GM10248 (cell line): ENCODE measurements around the gene VASH1.
A peak's percentile ranks its signal among the peaks of the same experiment; 100 is the strongest.

ENCODE experiments used
- CTCF ChIA-PET: fragments of 300-600 bp; sonication (Branson Sonifier 250); formaldehyde crosslinking; extraction: SDS; loops from one replicate; lab custom pipeline; 2021; ENCODE audit warnings: antibody characterized with exemption; lab: Yijun Ruan, JAX
- POLR2A ChIA-PET: fragments of 350-650 bp; sonication (Branson Sonifier 250); formaldehyde crosslinking; extraction: SDS; loops from one replicate; lab custom pipeline; 2020; ENCODE audit warnings: antibody characterized with exemption; lab: Yijun Ruan, JAX
- DNase-seq: peaks from one replicate; pipeline ENCODE4 v3.0.0; 2012; ENCODE audit errors: extremely low spot score
- TF ChIP-seq, protein P1 (sequence below): IDR thresholded peaks from 2 replicates; pipeline ENCODE4 v1.5.1; 2012; ENCODE audit warnings: mild to moderate bottlenecking, low read depth; ENCODE audit errors: extremely low read depth, missing control alignments, control extremely low read depth

Gene VASH1

DNA sequence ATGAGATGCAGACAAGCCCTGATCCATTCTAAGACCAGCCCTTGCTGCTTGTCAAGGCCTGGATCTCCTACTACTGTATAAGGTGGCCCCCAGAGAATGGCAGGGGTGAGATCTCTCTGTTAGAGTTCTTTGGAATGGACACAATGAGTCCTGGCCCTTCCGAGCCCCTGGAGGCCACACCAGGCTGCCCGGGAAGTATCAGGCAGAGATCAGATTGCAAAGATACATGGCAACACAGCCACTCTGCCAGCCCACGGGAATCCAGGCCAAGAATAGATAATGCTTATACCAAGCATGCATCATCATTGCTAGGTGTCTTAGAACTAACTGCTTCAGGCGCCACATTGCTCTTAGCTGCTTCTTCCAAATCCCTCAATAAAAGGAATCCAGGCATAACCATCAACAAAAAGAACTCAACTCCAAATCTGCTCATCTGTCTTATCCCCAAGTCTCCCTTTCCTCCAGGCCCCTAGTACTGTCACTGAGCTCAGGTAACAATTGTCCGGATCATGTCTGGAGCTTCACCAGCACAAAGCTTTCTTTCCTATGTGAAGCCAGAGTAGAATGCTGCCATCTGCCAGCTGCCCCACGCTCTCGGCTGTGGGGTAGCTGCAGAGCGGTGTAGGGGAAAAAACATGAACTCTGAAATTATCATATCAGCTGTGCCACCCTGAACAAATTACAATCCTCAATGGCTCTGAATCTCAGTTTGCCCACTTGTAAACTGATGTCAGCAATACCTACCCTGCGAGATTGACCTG, 5.5 kb upstream of the VASH1 start:
- peak; percentile 1 for DNase-seq
- POLR2A ChIA-PET: no interaction called here
- TF ChIP-seq, protein P1, sequence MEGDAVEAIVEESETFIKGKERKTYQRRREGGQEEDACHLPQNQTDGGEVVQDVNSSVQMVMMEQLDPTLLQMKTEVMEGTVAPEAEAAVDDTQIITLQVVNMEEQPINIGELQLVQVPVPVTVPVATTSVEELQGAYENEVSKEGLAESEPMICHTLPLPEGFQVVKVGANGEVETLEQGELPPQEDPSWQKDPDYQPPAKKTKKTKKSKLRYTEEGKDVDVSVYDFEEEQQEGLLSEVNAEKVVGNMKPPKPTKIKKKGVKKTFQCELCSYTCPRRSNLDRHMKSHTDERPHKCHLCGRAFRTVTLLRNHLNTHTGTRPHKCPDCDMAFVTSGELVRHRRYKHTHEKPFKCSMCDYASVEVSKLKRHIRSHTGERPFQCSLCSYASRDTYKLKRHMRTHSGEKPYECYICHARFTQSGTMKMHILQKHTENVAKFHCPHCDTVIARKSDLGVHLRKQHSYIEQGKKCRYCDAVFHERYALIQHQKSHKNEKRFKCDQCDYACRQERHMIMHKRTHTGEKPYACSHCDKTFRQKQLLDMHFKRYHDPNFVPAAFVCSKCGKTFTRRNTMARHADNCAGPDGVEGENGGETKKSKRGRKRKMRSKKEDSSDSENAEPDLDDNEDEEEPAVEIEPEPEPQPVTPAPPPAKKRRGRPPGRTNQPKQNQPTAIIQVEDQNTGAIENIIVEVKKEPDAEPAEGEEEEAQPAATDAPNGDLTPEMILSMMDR: no peak
- CTCF ChIA-PET: interaction anchor here (1.3 to 2.9 kb wide), 3 partner anchors 11 to 29 kb away, joined by 4 to 6 read pairs (median 4); no protein-coding TSS in a partner anchor

DNA sequence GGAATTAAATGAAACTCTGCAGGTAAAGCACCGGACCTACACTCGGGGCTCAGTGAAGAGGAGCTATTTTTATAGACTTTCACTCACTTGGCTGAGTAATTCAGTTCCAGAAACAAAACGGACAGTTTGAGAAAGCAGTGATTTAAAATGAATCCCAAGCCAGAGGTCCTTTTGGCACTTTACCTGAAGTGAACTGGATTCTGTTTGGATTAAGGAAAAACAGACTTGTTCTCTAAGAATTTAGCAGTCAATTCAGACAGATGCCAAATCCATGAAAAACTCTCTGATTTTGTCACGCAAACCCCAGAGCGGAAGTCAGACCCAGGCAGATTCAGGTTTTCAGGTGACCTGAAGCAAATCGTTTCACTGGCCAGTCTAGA, 4.9 kb upstream of the VASH1 start:
- DNase-seq: peak; percentile 1
- TF ChIP-seq, protein P1: no peak
- POLR2A ChIA-PET: no interaction called here
- CTCF ChIA-PET: interaction anchor here (1.3 to 2.9 kb wide), 3 partner anchors 10 to 28 kb away, joined by 4 to 6 read pairs (median 4); no protein-coding TSS in a partner anchor

DNA sequence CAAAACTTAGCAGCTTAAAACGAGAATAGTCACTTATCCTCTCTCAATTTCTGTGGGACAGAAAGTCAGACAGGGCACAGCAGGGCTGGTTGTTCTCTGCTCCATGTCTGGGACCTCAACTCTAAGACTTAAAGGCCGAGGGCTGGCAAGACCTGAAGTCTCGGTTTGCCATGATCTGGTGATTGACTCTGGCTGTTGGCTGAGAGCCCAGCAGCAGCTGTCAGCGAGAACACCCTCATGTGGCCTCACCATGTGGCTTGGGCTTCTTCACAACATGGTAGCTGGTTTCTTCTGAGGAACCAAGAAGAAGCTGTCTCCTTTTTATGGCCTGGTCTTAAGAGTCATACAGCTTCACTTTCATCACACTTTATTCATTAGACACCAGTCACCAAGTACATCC, 1.7 kb upstream of the VASH1 start:
- POLR2A ChIA-PET: no interaction called here
- no peak for DNase-seq
- TF ChIP-seq, protein P1: no peak
- CTCF ChIA-PET: interaction anchor here (1.5 to 2.6 kb wide), 2 partner anchors 25 to 49 kb away, joined by 6 to 13 read pairs; no protein-coding TSS in a partner anchor

DNA sequence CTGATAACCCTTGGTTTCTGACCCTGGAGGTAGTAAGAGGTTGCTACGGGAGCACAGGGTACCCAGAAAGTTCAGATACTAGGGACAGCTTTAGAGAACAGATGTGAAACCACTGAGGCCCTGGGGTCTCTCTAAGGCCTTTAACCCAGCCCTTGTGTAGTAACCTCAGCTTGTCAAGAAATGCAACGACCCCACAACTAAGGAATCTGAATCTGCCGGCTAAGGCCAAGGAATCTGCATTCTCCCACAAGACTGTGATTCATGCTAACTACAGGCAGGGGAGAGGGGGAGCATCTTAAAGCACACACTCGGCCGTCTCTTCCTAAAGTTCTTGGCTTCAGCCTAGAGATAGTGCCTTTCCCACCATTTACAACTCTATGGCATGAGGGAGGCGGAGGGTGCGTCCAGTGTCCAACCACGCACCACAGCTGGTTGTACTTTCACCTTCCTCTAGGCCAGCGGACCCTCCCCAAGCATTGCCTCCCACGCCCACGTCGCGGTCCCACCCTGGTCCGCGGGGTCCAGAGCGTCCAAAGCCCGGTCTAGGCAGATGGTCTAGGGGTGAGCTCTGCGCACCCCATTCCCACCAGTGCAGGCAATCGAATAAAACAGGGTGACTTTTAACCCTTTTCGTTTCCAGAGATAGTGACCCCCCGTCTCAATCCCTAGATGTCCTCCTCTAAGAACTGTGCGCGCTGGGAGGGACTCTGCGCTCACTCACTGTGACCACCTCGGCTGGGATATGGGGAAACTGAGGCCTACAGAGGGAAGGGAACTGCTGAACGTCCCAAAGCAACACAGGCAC, 735 bp upstream of the VASH1 start:
- ChIA-PET POLR2A (no interaction called here), CTCF (interaction anchor here (1.3 to 2.6 kb wide), 3 partner anchors 24 to 50 kb away, joined by 4 to 13 read pairs (median 6); no protein-coding TSS in a partner anchor)
- DNase-seq: no peak
- TF ChIP-seq, protein P1: no peak

DNA sequence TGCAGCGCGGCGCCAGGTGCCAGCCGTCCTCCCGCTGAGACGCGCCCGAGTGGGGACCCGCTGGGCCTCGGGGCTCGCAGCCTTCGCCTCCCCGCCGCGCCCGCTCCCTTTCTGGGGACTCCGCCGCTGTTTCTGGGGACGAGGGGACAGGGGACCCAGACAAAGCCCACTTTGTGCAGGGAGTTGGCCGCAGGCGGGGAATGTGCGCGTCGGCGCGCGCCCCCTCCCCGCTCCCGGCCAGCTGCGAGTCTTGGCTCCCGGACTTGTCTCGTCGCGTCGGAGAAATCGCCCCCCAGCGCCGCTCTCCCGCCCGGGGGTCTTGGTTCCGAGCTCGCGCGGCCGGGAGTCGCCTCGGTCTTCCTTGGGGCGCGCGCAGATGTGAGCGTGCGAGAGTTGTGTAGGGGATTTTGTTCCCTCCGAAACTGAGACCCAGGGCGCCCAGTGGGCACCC, 717 bp downstream of the VASH1 start:
- TF ChIP-seq, protein P1: no peak
- CTCF ChIA-PET: interaction anchor here (1.3 kb wide), 1 partner anchor 52 kb away, joined by 4 read pairs; no protein-coding TSS in a partner anchor
- POLR2A ChIA-PET: no interaction called here
- DNase-seq: no peak

DNA sequence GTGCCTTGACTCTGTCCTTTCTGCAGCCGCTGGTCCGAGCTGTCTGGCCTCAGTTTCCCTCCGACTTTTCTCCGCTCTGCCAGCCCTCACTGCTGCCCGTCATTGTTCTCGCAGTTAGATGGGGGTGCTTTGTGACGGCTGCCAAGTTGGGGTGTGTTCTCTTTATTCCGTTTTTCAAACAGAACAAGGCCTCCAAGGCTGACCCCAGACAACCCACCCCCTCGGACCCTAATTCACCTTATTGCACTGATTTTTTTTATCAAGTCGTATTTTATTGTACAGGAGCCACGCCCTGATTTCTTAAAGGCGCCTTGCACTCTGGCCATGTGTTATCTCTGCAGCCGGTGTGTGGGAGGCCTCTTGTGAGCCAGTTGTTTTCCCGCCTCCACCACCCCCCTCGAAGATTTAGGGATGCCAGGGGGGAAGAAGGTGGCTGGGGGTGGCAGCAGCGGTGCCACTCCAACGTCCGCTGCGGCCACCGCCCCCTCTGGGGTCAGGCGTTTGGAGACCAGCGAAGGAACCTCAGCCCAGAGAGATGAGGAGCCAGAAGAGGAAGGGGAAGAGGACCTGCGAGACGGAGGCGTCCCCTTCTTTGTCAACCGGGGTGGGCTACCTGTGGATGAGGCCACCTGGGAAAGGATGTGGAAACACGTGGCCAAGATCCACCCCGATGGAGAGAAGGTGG, 1.3 kb downstream of the VASH1 start:
- TF ChIP-seq, protein P1: no peak
- ChIA-PET POLR2A (no interaction called here), CTCF (no interaction called here)
- DNase-seq: no peak
